ENCODE data around the gene PTPN12. TPM values are rescaled to one million over a fixed set of nuclear protein-coding genes. Genes with fewer than 3 reads are reported as not detected.

The PTPN12 gene
- total and polyA plus RNA-seq, 2 of the 4 experiments (the other 2 are of a cell fraction), result 24.7 to 31.0 TPM

DNA sequence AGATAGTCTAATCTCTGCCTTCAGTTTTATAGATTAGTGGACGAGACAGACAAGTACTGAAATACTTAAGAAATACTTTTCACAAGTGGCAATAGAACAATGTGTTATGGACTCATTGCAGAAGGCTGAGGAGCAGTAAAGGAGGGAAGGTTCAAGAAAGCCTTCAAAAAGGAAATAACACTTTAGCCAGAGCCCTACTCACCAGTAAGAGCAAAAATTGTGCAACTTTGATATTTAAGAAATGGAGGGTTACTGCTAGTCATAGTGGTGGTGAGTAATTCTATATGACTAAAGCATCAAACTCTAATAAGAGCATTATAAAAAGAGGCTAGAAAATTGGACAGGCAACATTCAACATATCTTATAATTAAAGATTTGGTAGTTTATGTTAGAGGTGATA is 28.8 kb downstream of the PTPN12 start:
- Histone ChIP-seq H3K27me3 (ENCODE audit: control insufficient read depth, insufficient read depth, low read length) (no peaks in the 10 kb centered on the region), H3K79me1 (ENCODE audit: low read depth in 1 of 2, low read length in 2 of 2) (peaks cover 14 to 45% of the 10 kb centered on the region in 2 experiments), H2AFZ (replicated peaks; ENCODE audit: low read length, poor library complexity) (no peak overlapping the region), H4K5ac (ENCODE audit: low read depth, low read length) (no peak overlapping the region), H3K4me3 (ENCODE audit: insufficient read depth, low read depth, low read length) (no peak overlapping the region), H4K8ac (ENCODE audit: low read depth in 2 of 2, low read length in 2 of 2) (no peak overlapping the region), H2BK20ac (ENCODE audit: low read depth, low read length) (no peak overlapping the region), H3K9me3 (ENCODE audit: control insufficient read depth, insufficient read depth, low read length) (no peaks in the 10 kb centered on the region), H2BK120ac (ENCODE audit: low read depth, low read length) (no peak overlapping the region), H3K23ac (ENCODE audit: low read depth, low read length) (peak overlapping the region; percentile 29; the same call in 1 of the 2 replicates), H3K9me1 (ENCODE audit: insufficient read depth, low read length) (peaks cover 8% of the 10 kb centered on the region), H3K36me3 (ENCODE audit: control insufficient read depth, insufficient read depth, low read length) (peaks cover 11% of the 10 kb centered on the region), H2BK5ac (ENCODE audit: low read depth, low read length, poor library complexity, severe bottlenecking) (peak overlapping the region; percentile 70), H3K14ac (replicated peaks; ENCODE audit: low read depth, low read length) (no peak overlapping the region), H2BK15ac (ENCODE audit: low read depth, low read length) (no peak overlapping the region), H3K4me2 (ENCODE audit: low read depth, low read length) (peak overlapping the region; percentile 49; the same call in 1 of the 2 replicates), H2AK9ac (replicated peaks; ENCODE audit: low read depth, low read length, poor library complexity) (no peak overlapping the region), H3K18ac (ENCODE audit: low read depth, low read length) (no peak overlapping the region), H4K91ac (ENCODE audit: insufficient read depth, low read depth, low read length) (no peak overlapping the region), H2AK5ac (ENCODE audit: low read depth, low read length) (no peak overlapping the region), H3K4ac (ENCODE audit: low read depth, low read length) (no peak overlapping the region), H3K9ac (ENCODE audit: low read depth, low read length) (no peak overlapping the region), H4K20me1 (ENCODE audit: insufficient read depth, low read length) (peaks cover 67% of the 10 kb centered on the region), H3K56ac (ENCODE audit: extremely low read depth, insufficient read depth, low read length) (no peak overlapping the region), H3K27ac (ENCODE audit: insufficient read depth, low read length) (no peak overlapping the region), H3K4me1 (ENCODE audit: control insufficient read depth, insufficient read depth, low read length) (peaks cover 12% of the 10 kb centered on the region)
- dilution Hi-C loops (cut with HindIII; ENCODE audit: low sequenced_read_pairs, unreplicated experiment) (no loop called here), in situ Hi-C loops (cut with MboI; ENCODE audit: low sequenced_read_pairs) (no loop called here), intact Hi-C loops (cut with micrococcal nuclease) (no loop called here)
- ChIA-PET CTCF (no interaction called here), POLR2A (ENCODE audit: unreplicated experiment) (no interaction called here)
- DNase-seq (peak; percentile 85), ATAC-seq (ENCODE audit: low read depth) (peak; percentile 83)
- BruUV-seq (replicated peaks), result no TSS peak
- WGBS, 2 experiments (ENCODE audit: extremely low coverage in 2 of 2, insufficient read length in 1 of 2), result no CpG with 5 or more reads among the region's 1 CpG
- TF ChIP-seq MAFK (IDR thresholded peaks at IDR 0.05; ENCODE audit: low read depth, low read length) (no peak), CEBPB (IDR thresholded peaks at IDR 0.05; ENCODE audit: low read depth, low read length) (peak; percentile 99), FOS (IDR thresholded peaks at IDR 0.05; ENCODE audit: low read depth, low read length) (0 out of 2 replicates have a peak, but pooled peaks have one; percentile 37)

Data from IMR-90 (cell line).